ENCODE results near the gene DGKB.

Gene DGKB

GRCh38 chr7:14754631-14755030 lies 147.9 kb downstream of the DGKB start:
- peak in 1 of 2 experiments; percentile 30 for DNase-seq (ENCODE audit: low read depth in 1 of 2, low spot score in 1 of 2)
- no peak overlapping the region for H3K27ac ChIP-seq (replicated peaks)
- TF ChIP-seq SPI1 (IDR thresholded peaks at IDR 0.05; ENCODE audit: borderline replicate concordance, low read depth) = no peak
- TF ChIP-seq POLR2AphosphoS5 (IDR thresholded peaks at IDR 0.05; ENCODE audit: low read depth) = no peak
- no peak for TF ChIP-seq GABPA (IDR thresholded peaks at IDR 0.05; ENCODE audit: low read depth)
- TF ChIP-seq CTCF (IDR thresholded peaks at IDR 0.05; ENCODE audit: insufficient read depth, low read length) = no peak
- no peak overlapping the region for H3K4me3 ChIP-seq (replicated peaks; ENCODE audit: insufficient read depth, low read length)
- no peaks in the 10 kb centered on the region for H3K27me3 ChIP-seq (ENCODE audit: insufficient read depth, poor library complexity, severe bottlenecking)

GRCh38 chr7:14752301-14752700 lies 150.2 kb downstream of the DGKB start:
- no peak for TF ChIP-seq SPI1 (IDR thresholded peaks at IDR 0.05; ENCODE audit: borderline replicate concordance, low read depth)
- TF ChIP-seq GABPA (IDR thresholded peaks at IDR 0.05; ENCODE audit: low read depth) = no peak
- no peak for TF ChIP-seq REST (IDR thresholded peaks at IDR 0.05; ENCODE audit: insufficient replicate concordance, low read depth)
- TF ChIP-seq POLR2AphosphoS5 (IDR thresholded peaks at IDR 0.05; ENCODE audit: low read depth) = no peak
- TF ChIP-seq CTCF (IDR thresholded peaks at IDR 0.05; ENCODE audit: insufficient read depth, low read length) = no peak
- Histone ChIP-seq H3K4me3 (replicated peaks; ENCODE audit: insufficient read depth, low read length) (no peak overlapping the region), H3K27me3 (ENCODE audit: insufficient read depth, poor library complexity, severe bottlenecking) (no peaks in the 10 kb centered on the region), H3K27ac (replicated peaks) (peak overlapping the region; percentile 67)
- DNase-seq (ENCODE audit: low read depth in 1 of 2, low spot score in 1 of 2) = peak in 1 of 2 experiments; percentile 8

- peak; percentile 94 for DNase-seq (ENCODE audit: low read depth in 1 of 2, low spot score in 1 of 2)
- peak overlapping the region; percentile 67 for H3K27ac ChIP-seq (replicated peaks)
- TF ChIP-seq GABPA (IDR thresholded peaks at IDR 0.05; ENCODE audit: low read depth) (no peak), POLR2AphosphoS5 (IDR thresholded peaks at IDR 0.05; ENCODE audit: low read depth) (peak; percentile 72; the same call in 1 of the 2 replicates), SPI1 (IDR thresholded peaks at IDR 0.05; ENCODE audit: borderline replicate concordance, low read depth) (peak; percentile 63; the same call in 1 of the 2 replicates), REST (IDR thresholded peaks at IDR 0.05; ENCODE audit: insufficient replicate concordance, low read depth) (no peak), CTCF (IDR thresholded peaks at IDR 0.05; ENCODE audit: insufficient read depth, low read length) (no peak)
- H3K27me3 ChIP-seq (ENCODE audit: insufficient read depth, poor library complexity, severe bottlenecking) = no peaks in the 10 kb centered on the region
- H3K4me3 ChIP-seq (replicated peaks; ENCODE audit: insufficient read depth, low read length) = no peak overlapping the region
These were observed 151.1 kb downstream of the DGKB start for GRCh38 chr7:14751461-14751860.

GRCh38 chr7:14748461-14748860 lies 154.1 kb downstream of the DGKB start:
- DNase-seq (ENCODE audit: low read depth in 1 of 2, low spot score in 1 of 2) = no peak
- TF ChIP-seq REST (IDR thresholded peaks at IDR 0.05; ENCODE audit: insufficient replicate concordance, low read depth) (no peak), GABPA (IDR thresholded peaks at IDR 0.05; ENCODE audit: low read depth) (no peak), SPI1 (IDR thresholded peaks at IDR 0.05; ENCODE audit: borderline replicate concordance, low read depth) (no peak), POLR2AphosphoS5 (IDR thresholded peaks at IDR 0.05; ENCODE audit: low read depth) (no peak), CTCF (IDR thresholded peaks at IDR 0.05; ENCODE audit: insufficient read depth, low read length) (no peak)
- H3K27ac ChIP-seq (replicated peaks) = no peak overlapping the region

More at GRCh38 chr7:14748461-14748860, 154.1 kb downstream of the DGKB start:
- Histone ChIP-seq H3K27me3 (ENCODE audit: insufficient read depth, poor library complexity, severe bottlenecking) (no peaks in the 10 kb centered on the region), H3K4me3 (replicated peaks; ENCODE audit: insufficient read depth, low read length) (no peak overlapping the region)
